Measurements from ENCODE around the gene KLRD1.

- TF ChIP-seq GATA2 (IDR thresholded peaks at IDR 0.05; ENCODE audit: low read depth, low read length) = no peak
- TF ChIP-seq GATA3 (IDR thresholded peaks at IDR 0.05; ENCODE audit: low read depth, low read length) = no peak
Observed at GRCh38 chr12:10276774-10277173, 30.9 kb upstream of the KLRD1 start.
